ENCODE results near the gene SCT. TPM values are rescaled to one million over a fixed set of nuclear protein-coding genes. Genes with fewer than 3 reads are reported as not detected.

Gene SCT
- total and polyA plus RNA-seq, 2 donors (not counting 1 experiment from before 2014, with no cell fraction given) = not detected

GRCh38 chr11:587978-588380 is 39.0 kb downstream of the SCT start:
- H3K4me2 ChIP-seq (replicated peaks; ENCODE audit: low read depth, low read length, poor library complexity, severe bottlenecking) = no peak overlapping the region
- H3K4me3 Mint-ChIP-seq = no peak overlapping the region
- H3K9me3 ChIP-seq (ENCODE audit: control extremely low read depth in 1 of 3, control insufficient read depth in 2 of 3, insufficient read depth in 1 of 3, low read length in 2 of 3) = no peaks in the 10 kb centered on the region
- no peak overlapping the region for H3K27ac ChIP-seq (ENCODE audit: low read length in 2 of 2)
- no peak for TF ChIP-seq EZH2 (IDR thresholded peaks at IDR 0.05; ENCODE audit: borderline replicate concordance, insufficient read depth, low read depth, low read length, poor library complexity, severe bottlenecking)
- TF ChIP-seq, protein P1, sequence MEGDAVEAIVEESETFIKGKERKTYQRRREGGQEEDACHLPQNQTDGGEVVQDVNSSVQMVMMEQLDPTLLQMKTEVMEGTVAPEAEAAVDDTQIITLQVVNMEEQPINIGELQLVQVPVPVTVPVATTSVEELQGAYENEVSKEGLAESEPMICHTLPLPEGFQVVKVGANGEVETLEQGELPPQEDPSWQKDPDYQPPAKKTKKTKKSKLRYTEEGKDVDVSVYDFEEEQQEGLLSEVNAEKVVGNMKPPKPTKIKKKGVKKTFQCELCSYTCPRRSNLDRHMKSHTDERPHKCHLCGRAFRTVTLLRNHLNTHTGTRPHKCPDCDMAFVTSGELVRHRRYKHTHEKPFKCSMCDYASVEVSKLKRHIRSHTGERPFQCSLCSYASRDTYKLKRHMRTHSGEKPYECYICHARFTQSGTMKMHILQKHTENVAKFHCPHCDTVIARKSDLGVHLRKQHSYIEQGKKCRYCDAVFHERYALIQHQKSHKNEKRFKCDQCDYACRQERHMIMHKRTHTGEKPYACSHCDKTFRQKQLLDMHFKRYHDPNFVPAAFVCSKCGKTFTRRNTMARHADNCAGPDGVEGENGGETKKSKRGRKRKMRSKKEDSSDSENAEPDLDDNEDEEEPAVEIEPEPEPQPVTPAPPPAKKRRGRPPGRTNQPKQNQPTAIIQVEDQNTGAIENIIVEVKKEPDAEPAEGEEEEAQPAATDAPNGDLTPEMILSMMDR (IDR thresholded peaks at IDR 0.05) = no peak
- no peak overlapping the region for H3K9ac ChIP-seq (ENCODE audit: low read length)
- intact Hi-C loops (cut with micrococcal nuclease) = no loop called here
- peaks cover 75% of the 10 kb centered on the region for H4K20me1 ChIP-seq (ENCODE audit: control insufficient read depth, insufficient read depth, low read length, poor library complexity, severe bottlenecking)
- no peaks in the 10 kb centered on the region for H3K27me3 Mint-ChIP-seq
- no peaks in the 10 kb centered on the region for H3K4me1 Mint-ChIP-seq
- no peaks in the 10 kb centered on the region for H3K9me3 Mint-ChIP-seq (ENCODE audit: insufficient read depth)
- H3K36me3 ChIP-seq (replicated peaks in 1 of 2; ENCODE audit: control extremely low read depth in 1 of 2, control insufficient read depth in 1 of 2, extremely low read depth in 1 of 2, insufficient read depth in 2 of 2, low read length in 1 of 2) = peaks cover 0 to 69% of the 10 kb centered on the region in 2 experiments
- CTCF ChIA-PET = no interaction called here
- POLR2A ChIA-PET = interaction anchor here (0.6 to 0.7 kb wide), 2 partner anchors 27 to 347 kb away, joined by 4 to 7 read pairs; no protein-coding TSS in a partner anchor
- peak; percentile 31 for ATAC-seq (ENCODE audit: low read depth)
- no peak overlapping the region for H2AFZ ChIP-seq (ENCODE audit: insufficient read depth, low read depth, low read length, poor library complexity, severe bottlenecking)
- H3K4me3 ChIP-seq (ENCODE audit: control extremely low read depth in 1 of 5, extremely low read depth in 1 of 5, insufficient read depth in 1 of 5, low read depth in 2 of 5, low read length in 4 of 5) = no peak overlapping the region
- H3K4me1 ChIP-seq (ENCODE audit: control insufficient read depth in 2 of 2, insufficient read depth in 2 of 2, low read length in 2 of 2) = peaks cover 0 to 3% of the 10 kb centered on the region in 2 donors
- H3K27ac Mint-ChIP-seq = no peak overlapping the region
- peaks cover 61% of the 10 kb centered on the region for H3K79me2 ChIP-seq (ENCODE audit: control insufficient read depth, insufficient read depth, low read length)
- no peak for DNase-seq
- no peaks in the 10 kb centered on the region for H3K27me3 ChIP-seq (replicated peaks in 1 of 4; ENCODE audit: control extremely low read depth in 1 of 4, control insufficient read depth in 3 of 4, insufficient read depth in 4 of 4, low read length in 3 of 4)
- 94% methylated on average over 5 of the region's 6 CpGs for WGBS (ENCODE audit: insufficient coverage)

DNA sequence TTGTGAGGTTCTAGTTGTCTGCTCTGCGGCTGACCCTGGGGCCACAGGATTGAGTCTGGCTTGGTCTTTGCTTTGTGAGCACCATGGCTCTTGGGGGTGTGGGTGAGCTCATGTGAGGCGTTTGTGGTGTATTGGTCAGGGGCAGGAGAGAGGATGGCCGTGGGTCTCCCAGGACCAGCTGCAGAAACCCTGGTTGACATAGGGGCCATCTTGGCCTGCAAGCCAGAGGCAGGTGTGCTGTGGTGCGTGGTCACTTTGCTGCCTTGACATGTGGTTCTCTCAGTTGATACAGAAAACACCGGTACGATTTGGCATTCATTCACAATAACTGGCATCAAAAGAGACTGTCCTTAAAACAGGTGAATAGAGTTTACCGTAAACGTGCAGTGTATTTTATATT is 39.4 kb downstream of the SCT start:
- no peaks in the 10 kb centered on the region for H3K9me3 Mint-ChIP-seq (ENCODE audit: insufficient read depth)
- peaks cover 75% of the 10 kb centered on the region for H4K20me1 ChIP-seq (ENCODE audit: control insufficient read depth, insufficient read depth, low read length, poor library complexity, severe bottlenecking)

More for the DNA sequence above, 39.4 kb downstream of the SCT start:
- no peak overlapping the region for H3K27ac Mint-ChIP-seq
- peaks cover 65% of the 10 kb centered on the region for H3K79me2 ChIP-seq (ENCODE audit: control insufficient read depth, insufficient read depth, low read length)
- CTCF ChIA-PET = no interaction called here
- H3K4me3 ChIP-seq (ENCODE audit: control extremely low read depth in 1 of 5, extremely low read depth in 1 of 5, insufficient read depth in 1 of 5, low read depth in 2 of 5, low read length in 4 of 5) = no peak overlapping the region
- no peaks in the 10 kb centered on the region for H3K9me3 ChIP-seq (ENCODE audit: control extremely low read depth in 1 of 3, control insufficient read depth in 2 of 3, insufficient read depth in 1 of 3, low read length in 2 of 3)
- no peak for ATAC-seq (ENCODE audit: low read depth)
- no peak overlapping the region for H3K9ac ChIP-seq (ENCODE audit: low read length)
- no peak overlapping the region for H3K4me3 Mint-ChIP-seq
- DNase-seq = no peak
- H3K4me1 ChIP-seq (ENCODE audit: control insufficient read depth in 2 of 2, insufficient read depth in 2 of 2, low read length in 2 of 2) = peaks cover 0 to 3% of the 10 kb centered on the region in 2 donors
- H3K4me1 Mint-ChIP-seq = no peaks in the 10 kb centered on the region
- H3K27me3 ChIP-seq (replicated peaks in 1 of 4; ENCODE audit: control extremely low read depth in 1 of 4, control insufficient read depth in 3 of 4, insufficient read depth in 4 of 4, low read length in 3 of 4) = no peaks in the 10 kb centered on the region
- H2AFZ ChIP-seq (ENCODE audit: insufficient read depth, low read depth, low read length, poor library complexity, severe bottlenecking) = no peak overlapping the region
- POLR2A ChIA-PET = interaction anchor here (0.6 kb wide), 1 partner anchor 348 kb away, joined by 7 read pairs; no protein-coding TSS in a partner anchor
- H3K27ac ChIP-seq (ENCODE audit: low read length in 2 of 2) = no peak overlapping the region
- no peaks in the 10 kb centered on the region for H3K27me3 Mint-ChIP-seq
- TF ChIP-seq EZH2 (IDR thresholded peaks at IDR 0.05; ENCODE audit: borderline replicate concordance, insufficient read depth, low read depth, low read length, poor library complexity, severe bottlenecking) = no peak
- TF ChIP-seq, protein P1 (IDR thresholded peaks at IDR 0.05) = no peak
- intact Hi-C loops (cut with micrococcal nuclease) = no loop called here
- H3K4me2 ChIP-seq (replicated peaks; ENCODE audit: low read depth, low read length, poor library complexity, severe bottlenecking) = no peak overlapping the region
- peaks cover 0 to 67% of the 10 kb centered on the region in 2 experiments for H3K36me3 ChIP-seq (replicated peaks in 1 of 2; ENCODE audit: control extremely low read depth in 1 of 2, control insufficient read depth in 1 of 2, extremely low read depth in 1 of 2, insufficient read depth in 2 of 2, low read length in 1 of 2)
- WGBS (ENCODE audit: insufficient coverage) = 100% methylated on average over 3 of the region's 8 CpGs

Measured in B cell (primary cell).